SK-N-SH (cell line): ENCODE measurements around the gene MED29. TPM values are rescaled to one million over a fixed set of nuclear protein-coding genes. Genes with fewer than 3 reads are reported as not detected.

Source experiments
- CTCF ChIA-PET: fragments of 300-600, 350-600 bp; formaldehyde crosslinking; extraction: SDS; loops from one replicate; lab custom pipeline; 2021; lab: Yijun Ruan, JAX
- POLR2A ChIA-PET: fragments of 350-600 bp; sonication (Branson Sonifier 250); formaldehyde crosslinking; extraction: SDS; loops from one replicate; lab custom pipeline; 2020; ENCODE audit warnings: antibody characterized with exemption, inconsistent platforms; lab: Yijun Ruan, JAX
- DNase-seq: peaks from one replicate; pipeline ENCODE4 v3.0.0; 2012
- H2AFZ ChIP-seq: fragments of 200-600 bp; sonication (generic); 2 replicates; pipeline ENCODE4 v1.8.1; 2016; ENCODE audit warnings: antibody characterized with exemption, mild to moderate bottlenecking, low read depth
- H3F3A ChIP-seq: fragments of 200-600 bp; sonication (generic); replicated peaks from 2 replicates; pipeline ENCODE3; 2016; ENCODE audit warnings: antibody characterized with exemption, mild to moderate bottlenecking; ENCODE audit not compliant: insufficient read depth
- H3K27ac ChIP-seq, 2 experiments: fragments of 200-500 bp in 1 of 2; fragments of 200-600 bp in 1 of 2; sonication (Bioruptor generic) in 1 of 2; sonication (generic), shearing (Covaris generic) in 1 of 2; 2 replicates each; pipeline versions ENCODE4 v1.5.1 to v1.6.1; 2014 to 2016; ENCODE audit warnings: low read depth in 2 of 2, inconsistent platforms in 1 of 2, low read length in 1 of 2, mild to moderate bottlenecking in 1 of 2, mixed read lengths in 1 of 2
- H3K27me3 ChIP-seq: fragments of 200-600 bp; sonication (generic), shearing (Covaris generic); 2 replicates; pipeline ENCODE4 v1.6.1; 2016; ENCODE audit warnings: mixed run types; ENCODE audit not compliant: insufficient read depth
- H3K36me3 ChIP-seq, 2 experiments: fragments of 200-500 bp in 1 of 2; fragments of 200-600 bp in 1 of 2; sonication (Bioruptor generic) in 1 of 2; sonication (generic) in 1 of 2; replicated peaks in 1 of 2; 2 replicates each; pipeline versions ENCODE3 to v1.5.1; 2014 to 2016; ENCODE audit warnings: low read length in 1 of 2, mild to moderate bottlenecking in 1 of 2; ENCODE audit not compliant: insufficient read depth in 2 of 2, control insufficient read depth in 1 of 2
- H3K4me1 ChIP-seq, 2 experiments: fragments of 200-500 bp in 1 of 2; fragments of 200-600 bp in 1 of 2; sonication (Bioruptor generic) in 1 of 2; sonication (generic), shearing (Covaris generic) in 1 of 2; 2 replicates each; pipeline versions ENCODE4 v1.5.1 to v1.6.1; 2014 to 2016; ENCODE audit warnings: low read depth in 1 of 2, low read length in 1 of 2, mixed run types in 1 of 2; ENCODE audit not compliant: insufficient read depth in 2 of 2, control insufficient read depth in 1 of 2
- H3K4me2 ChIP-seq: fragments of 200-600 bp; sonication (generic), shearing (Covaris generic); 2 replicates; pipeline ENCODE4 v1.6.1; 2017; ENCODE audit warnings: mixed run types
- H3K4me3 ChIP-seq, 2 experiments: fragments of 200-500 bp in 1 of 2; fragments of 200-600 bp in 1 of 2; sonication (Bioruptor generic) in 1 of 2; sonication (generic), shearing (Covaris generic) in 1 of 2; 2 replicates each; pipeline versions ENCODE4 v1.5.1 to v1.8.1; 2014 to 2016; ENCODE audit warnings: low read depth in 2 of 2, inconsistent platforms in 1 of 2, low read length in 1 of 2, mild to moderate bottlenecking in 1 of 2, mixed read lengths in 1 of 2, moderate library complexity in 1 of 2
- H3K79me2 ChIP-seq: fragments of 200-600 bp; sonication (generic); 2 replicates; pipeline ENCODE4 v1.8.1; 2017; ENCODE audit warnings: mild to moderate bottlenecking; ENCODE audit not compliant: insufficient read depth
- H3K9ac ChIP-seq: fragments of 200-600 bp; sonication (generic); 2 replicates; pipeline ENCODE4 v1.6.1; 2017; ENCODE audit warnings: mixed run types
- H3K9me2 ChIP-seq: fragments of 200-600 bp; sonication (generic); 2 replicates; pipeline ENCODE4 v1.6.1; 2017; ENCODE audit warnings: mixed run types
- H3K9me3 ChIP-seq: fragments of 200-600 bp; sonication (generic); 2 replicates; pipeline ENCODE4 v1.6.1; 2017; ENCODE audit warnings: mixed run types, mild to moderate bottlenecking, moderate library complexity
- H4K20me1 ChIP-seq: fragments of 200-600 bp; sonication (generic); 2 replicates; pipeline ENCODE4 v1.6.1; 2017; ENCODE audit warnings: mild to moderate bottlenecking, mixed run types; ENCODE audit not compliant: insufficient read depth
- CHD2 ChIP-seq: fragments of 150-350 bp; IDR thresholded peaks from 2 replicates; pipeline ENCODE4 v1.6.1; 2018; ENCODE audit warnings: low read length; ENCODE audit not compliant: partially characterized antibody
- JUND ChIP-seq: IDR thresholded peaks from 2 replicates; pipeline ENCODE4 v1.4.0; 2012
- NFIC ChIP-seq: IDR thresholded peaks from 2 replicates; pipeline ENCODE4 v1.4.0; 2012; ENCODE audit warnings: borderline replicate concordance
- POLR2AphosphoS5 ChIP-seq: IDR thresholded peaks from 2 replicates; pipeline ENCODE4 v1.6.1; 2012; ENCODE audit warnings: low read depth, low read length
- RCOR1 ChIP-seq: fragments of 150-350 bp; IDR thresholded peaks from 2 replicates; pipeline ENCODE4 v1.6.1; 2017; ENCODE audit warnings: antibody characterized with exemption, low read length
- SIN3A ChIP-seq: IDR thresholded peaks from 2 replicates; pipeline ENCODE4 v1.6.1; 2012; ENCODE audit warnings: low read depth, mild to moderate bottlenecking, low read length, moderate library complexity, borderline replicate concordance
- SMC3 ChIP-seq: IDR thresholded peaks from 2 replicates; pipeline ENCODE4 v1.6.1; 2012; ENCODE audit warnings: low read depth, low read length, improper control_type of control experiment
- TEAD4 ChIP-seq: IDR thresholded peaks from 2 replicates; pipeline ENCODE4 v1.4.0; 2012; ENCODE audit warnings: mild to moderate bottlenecking, borderline replicate concordance; ENCODE audit not compliant: insufficient read depth
- WGBS: methylation state at CpG from one replicate; pipeline ENCODE4 v1.1.6; 2017; ENCODE audit warnings: low lambda C conversion rate; 5-methylcytosine and 5-hydroxymethylcytosine counted together
- polyA plus RNA-seq, 3 experiments: library from polyadenylated mRNA; depleted of rRNA; stranded (reverse); fragments of >200 nt; gene quantifications; 2 replicates each; pipeline ENCODE4 v1.2.3, GENCODE V29; 2012
- TF ChIP-seq, protein P1 (sequence below): fragments of 200-600 bp; sonication (generic); IDR thresholded peaks from 2 replicates; pipeline ENCODE4 v1.6.1; 2017; ENCODE audit warnings: antibody characterized with exemption, mild to moderate bottlenecking, moderate library complexity
- TF ChIP-seq, protein P2 (sequence below): IDR thresholded peaks from 2 replicates; pipeline ENCODE4 v1.6.1; 2012; ENCODE audit warnings: mild to moderate bottlenecking, low read depth, low read length, moderate library complexity
- TF ChIP-seq, protein P3 (sequence below): IDR thresholded peaks from 2 replicates; pipeline ENCODE4; 2012
- TF ChIP-seq, protein P4 (sequence below): fragments of 150-350 bp; IDR thresholded peaks from 2 replicates; pipeline ENCODE4 v1.6.1; 2017; ENCODE audit warnings: antibody characterized with exemption, low read length, low read depth, borderline replicate concordance

Gene MED29
- polyA plus RNA-seq, 1 of the 3 experiments (the other 2 are of a cell fraction), result 32.0 TPM

DNA sequence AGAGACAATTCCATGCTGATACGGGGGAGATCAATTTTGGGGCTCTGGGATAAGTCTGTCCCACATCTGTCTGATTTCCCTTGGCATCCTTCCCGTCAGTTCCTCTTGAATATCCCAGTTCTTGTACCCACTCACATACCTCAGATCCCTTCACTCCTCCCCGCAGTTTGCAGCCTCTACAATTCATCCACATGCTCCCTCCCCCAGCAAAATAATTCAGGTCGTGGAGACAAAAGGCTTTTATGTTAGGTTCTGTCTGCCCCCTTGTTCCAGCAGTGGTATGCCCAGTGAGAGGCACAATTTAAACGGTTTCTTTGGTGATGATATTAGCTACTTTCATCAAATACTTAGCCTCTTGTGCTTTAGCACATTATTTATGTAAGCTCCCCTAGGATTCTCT is 35.0 kb downstream of the MED29 start:
- H3K27ac ChIP-seq, result peak overlapping the region in 1 of 2 experiments; percentile 22; a peak in 1 of 4 replicates
- H3F3A ChIP-seq, result peaks cover 39% of the 10 kb centered on the region
- peaks cover 8 to 21% of the 10 kb centered on the region in 2 experiments; a peak in 3 of 4 replicates for H3K4me1 ChIP-seq
- TF ChIP-seq, protein P1, sequence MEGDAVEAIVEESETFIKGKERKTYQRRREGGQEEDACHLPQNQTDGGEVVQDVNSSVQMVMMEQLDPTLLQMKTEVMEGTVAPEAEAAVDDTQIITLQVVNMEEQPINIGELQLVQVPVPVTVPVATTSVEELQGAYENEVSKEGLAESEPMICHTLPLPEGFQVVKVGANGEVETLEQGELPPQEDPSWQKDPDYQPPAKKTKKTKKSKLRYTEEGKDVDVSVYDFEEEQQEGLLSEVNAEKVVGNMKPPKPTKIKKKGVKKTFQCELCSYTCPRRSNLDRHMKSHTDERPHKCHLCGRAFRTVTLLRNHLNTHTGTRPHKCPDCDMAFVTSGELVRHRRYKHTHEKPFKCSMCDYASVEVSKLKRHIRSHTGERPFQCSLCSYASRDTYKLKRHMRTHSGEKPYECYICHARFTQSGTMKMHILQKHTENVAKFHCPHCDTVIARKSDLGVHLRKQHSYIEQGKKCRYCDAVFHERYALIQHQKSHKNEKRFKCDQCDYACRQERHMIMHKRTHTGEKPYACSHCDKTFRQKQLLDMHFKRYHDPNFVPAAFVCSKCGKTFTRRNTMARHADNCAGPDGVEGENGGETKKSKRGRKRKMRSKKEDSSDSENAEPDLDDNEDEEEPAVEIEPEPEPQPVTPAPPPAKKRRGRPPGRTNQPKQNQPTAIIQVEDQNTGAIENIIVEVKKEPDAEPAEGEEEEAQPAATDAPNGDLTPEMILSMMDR, result no peak
- no peaks in the 10 kb centered on the region for H4K20me1 ChIP-seq
- H3K4me3 ChIP-seq, result no peak overlapping the region
- H3K36me3 ChIP-seq, result peaks cover 0 to 14% of the 10 kb centered on the region in 2 experiments
- no peak overlapping the region for H3K9ac ChIP-seq
- H3K9me2 ChIP-seq, result no peaks in the 10 kb centered on the region
- ChIA-PET CTCF (interaction anchor here (1.0 to 3.1 kb wide), 4 partner anchors 12 to 106 kb away, joined by 3 to 15 read pairs (median 9); partner anchors contain the start of gene PLEKHG2), POLR2A (interaction anchor here (0.8 to 2.2 kb wide), 2 partner anchors 10 to 12 kb away, joined by 4 to 15 read pairs; partner anchors contain the start of gene RPS16)
- WGBS, result 55% methylated on average over 5 of the region's 5 CpGs
- no peak overlapping the region for H3K4me2 ChIP-seq
- DNase-seq, result no peak
- H2AFZ ChIP-seq, result no peak overlapping the region
- H3K79me2 ChIP-seq, result no peaks in the 10 kb centered on the region; the same call in 1 of the 2 replicates
- H3K27me3 ChIP-seq, result no peaks in the 10 kb centered on the region
- no peaks in the 10 kb centered on the region for H3K9me3 ChIP-seq

DNA sequence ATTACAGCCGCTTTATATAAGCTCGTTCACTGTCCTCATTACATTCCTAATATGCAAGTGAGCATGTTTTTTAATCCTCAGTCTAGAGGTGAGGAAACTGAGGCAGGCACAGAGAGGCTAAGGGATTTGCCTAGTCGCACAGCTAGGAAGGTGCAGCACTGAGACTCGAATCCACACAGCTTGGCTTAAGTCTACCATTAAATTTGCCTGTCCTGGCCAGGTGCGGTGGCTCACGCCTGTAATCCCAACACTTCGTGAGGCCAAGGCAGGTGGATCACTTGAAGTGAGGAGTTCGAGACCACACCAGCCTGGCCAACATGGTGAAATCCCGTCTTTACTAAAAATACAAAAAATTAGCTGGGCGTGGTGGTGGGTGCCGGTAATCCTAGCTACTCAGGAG is 36.5 kb downstream of the MED29 start:
- Histone ChIP-seq H3K9me3 (no peaks in the 10 kb centered on the region), H3K4me1 (peaks cover 8 to 21% of the 10 kb centered on the region in 2 experiments; a peak in 3 of 4 replicates), H4K20me1 (no peaks in the 10 kb centered on the region), H3K27ac (peak overlapping the region in 1 of 2 experiments; percentile 92; a peak in 2 of 4 replicates), H3K9ac (no peak overlapping the region), H3K4me2 (no peak overlapping the region), H3K27me3 (no peaks in the 10 kb centered on the region), H3F3A (peaks cover 51% of the 10 kb centered on the region), H2AFZ (no peak overlapping the region), H3K4me3 (no peak overlapping the region), H3K79me2 (no peaks in the 10 kb centered on the region; the same call in 1 of the 2 replicates), H3K36me3 (peaks cover 9 to 13% of the 10 kb centered on the region in 2 experiments), H3K9me2 (no peaks in the 10 kb centered on the region)
- TF ChIP-seq CHD2 (no peak), JUND (no peak), TEAD4 (no peak), SIN3A (no peak), SMC3 (no peak), NFIC (no peak), RCOR1 (no peak), POLR2AphosphoS5 (no peak)
- TF ChIP-seq, protein P2, sequence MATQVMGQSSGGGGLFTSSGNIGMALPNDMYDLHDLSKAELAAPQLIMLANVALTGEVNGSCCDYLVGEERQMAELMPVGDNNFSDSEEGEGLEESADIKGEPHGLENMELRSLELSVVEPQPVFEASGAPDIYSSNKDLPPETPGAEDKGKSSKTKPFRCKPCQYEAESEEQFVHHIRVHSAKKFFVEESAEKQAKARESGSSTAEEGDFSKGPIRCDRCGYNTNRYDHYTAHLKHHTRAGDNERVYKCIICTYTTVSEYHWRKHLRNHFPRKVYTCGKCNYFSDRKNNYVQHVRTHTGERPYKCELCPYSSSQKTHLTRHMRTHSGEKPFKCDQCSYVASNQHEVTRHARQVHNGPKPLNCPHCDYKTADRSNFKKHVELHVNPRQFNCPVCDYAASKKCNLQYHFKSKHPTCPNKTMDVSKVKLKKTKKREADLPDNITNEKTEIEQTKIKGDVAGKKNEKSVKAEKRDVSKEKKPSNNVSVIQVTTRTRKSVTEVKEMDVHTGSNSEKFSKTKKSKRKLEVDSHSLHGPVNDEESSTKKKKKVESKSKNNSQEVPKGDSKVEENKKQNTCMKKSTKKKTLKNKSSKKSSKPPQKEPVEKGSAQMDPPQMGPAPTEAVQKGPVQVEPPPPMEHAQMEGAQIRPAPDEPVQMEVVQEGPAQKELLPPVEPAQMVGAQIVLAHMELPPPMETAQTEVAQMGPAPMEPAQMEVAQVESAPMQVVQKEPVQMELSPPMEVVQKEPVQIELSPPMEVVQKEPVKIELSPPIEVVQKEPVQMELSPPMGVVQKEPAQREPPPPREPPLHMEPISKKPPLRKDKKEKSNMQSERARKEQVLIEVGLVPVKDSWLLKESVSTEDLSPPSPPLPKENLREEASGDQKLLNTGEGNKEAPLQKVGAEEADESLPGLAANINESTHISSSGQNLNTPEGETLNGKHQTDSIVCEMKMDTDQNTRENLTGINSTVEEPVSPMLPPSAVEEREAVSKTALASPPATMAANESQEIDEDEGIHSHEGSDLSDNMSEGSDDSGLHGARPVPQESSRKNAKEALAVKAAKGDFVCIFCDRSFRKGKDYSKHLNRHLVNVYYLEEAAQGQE, result no peak
- TF ChIP-seq, protein P3, sequence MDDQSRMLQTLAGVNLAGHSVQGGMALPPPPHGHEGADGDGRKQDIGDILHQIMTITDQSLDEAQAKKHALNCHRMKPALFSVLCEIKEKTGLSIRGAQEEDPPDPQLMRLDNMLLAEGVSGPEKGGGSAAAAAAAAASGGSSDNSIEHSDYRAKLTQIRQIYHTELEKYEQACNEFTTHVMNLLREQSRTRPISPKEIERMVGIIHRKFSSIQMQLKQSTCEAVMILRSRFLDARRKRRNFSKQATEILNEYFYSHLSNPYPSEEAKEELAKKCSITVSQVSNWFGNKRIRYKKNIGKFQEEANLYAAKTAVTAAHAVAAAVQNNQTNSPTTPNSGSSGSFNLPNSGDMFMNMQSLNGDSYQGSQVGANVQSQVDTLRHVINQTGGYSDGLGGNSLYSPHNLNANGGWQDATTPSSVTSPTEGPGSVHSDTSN, result no peak
- TF ChIP-seq, protein P4, sequence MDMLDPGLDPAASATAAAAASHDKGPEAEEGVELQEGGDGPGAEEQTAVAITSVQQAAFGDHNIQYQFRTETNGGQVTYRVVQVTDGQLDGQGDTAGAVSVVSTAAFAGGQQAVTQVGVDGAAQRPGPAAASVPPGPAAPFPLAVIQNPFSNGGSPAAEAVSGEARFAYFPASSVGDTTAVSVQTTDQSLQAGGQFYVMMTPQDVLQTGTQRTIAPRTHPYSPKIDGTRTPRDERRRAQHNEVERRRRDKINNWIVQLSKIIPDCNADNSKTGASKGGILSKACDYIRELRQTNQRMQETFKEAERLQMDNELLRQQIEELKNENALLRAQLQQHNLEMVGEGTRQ, result no peak
- CTCF ChIA-PET, result interaction anchor here (3.0 to 3.1 kb wide), 2 partner anchors 14 to 16 kb away, joined by 12 to 15 read pairs; partner anchors contain the start of gene PLEKHG2
- DNase-seq, result no peak
- POLR2A ChIA-PET, result interaction anchor here (1.0 to 2.2 kb wide), 2 partner anchors 8 to 13 kb away, joined by 3 to 15 read pairs; partner anchors contain the start of gene RPS16
- WGBS, result 85% methylated on average over 11 of the region's 11 CpGs
